Common myeloid progenitor, CD34-positive (primary cell): ENCODE measurements around the gene EXTL2.
A peak's percentile ranks its signal among the peaks of the same experiment; 100 is the strongest.

Experiments used
- CTCF ChIA-PET: fragments of 350-600 bp; sonication (Branson Sonifier 250); formaldehyde crosslinking; loops from one replicate; lab custom pipeline; 2021; ENCODE audit warnings: antibody characterized with exemption; lab: Charles Lee
- POLR2A ChIA-PET: fragments of 350-600 bp; sonication (Branson Sonifier 250); formaldehyde crosslinking; loops from one replicate; lab custom pipeline; 2021; ENCODE audit warnings: antibody characterized with exemption; lab: Charles Lee
- DNase-seq, 3 donors: peaks; one replicate each; pipeline versions ENCODE4 v3.0.0 to v3.0.0-alpha.2; 2013
- H3K27ac ChIP-seq, 2 experiments: 1 replicate in 1 of 2; 2 replicates in 1 of 2; pipeline ENCODE4 v1.7.0; 2013; ENCODE audit warnings: inconsistent platforms in 2 of 2, low read length in 2 of 2, mild to moderate bottlenecking in 2 of 2, low read depth in 1 of 2, moderate library complexity in 1 of 2; ENCODE audit not compliant: severe bottlenecking in 2 of 2, insufficient read depth in 1 of 2, poor library complexity in 1 of 2
- H3K27me3 ChIP-seq, 5 experiments: replicated peaks in 2 of 5; 1 replicate in 3 of 5; 2 replicates in 2 of 5; pipeline versions ENCODE4 v1.6.1 to v1.7.0; 2013; ENCODE audit warnings: low read length in 4 of 5, mild to moderate bottlenecking in 2 of 5, moderate library complexity in 2 of 5, inconsistent platforms in 1 of 5; ENCODE audit not compliant: insufficient read depth in 5 of 5, control insufficient read depth in 4 of 5
- H3K36me3 ChIP-seq, 4 experiments: 1 replicate in 2 of 4; 2 replicates in 2 of 4; pipeline versions ENCODE4 v1.6.1 to v1.7.0; 2013; ENCODE audit warnings: low read length in 3 of 4, control low read depth in 1 of 4, mild to moderate bottlenecking in 1 of 4; ENCODE audit not compliant: control insufficient read depth in 4 of 4, insufficient read depth in 4 of 4
- H3K4me1 ChIP-seq, 4 experiments: 1 replicate in 3 of 4; 2 replicates in 1 of 4; pipeline versions ENCODE4 v1.6.1 to v1.7.1; 2013; ENCODE audit warnings: low read length in 3 of 4, mild to moderate bottlenecking in 3 of 4, control low read depth in 1 of 4, inconsistent platforms in 1 of 4, moderate library complexity in 1 of 4; ENCODE audit not compliant: control insufficient read depth in 4 of 4, insufficient read depth in 4 of 4; ENCODE audit errors: control extremely low read depth in 1 of 4
- H3K4me3 ChIP-seq, 7 experiments: 1 replicate in 4 of 7; 2 replicates in 3 of 7; pipeline versions ENCODE4 v1.5.1 to v1.7.0; 2013; ENCODE audit warnings: mild to moderate bottlenecking in 7 of 7, low read length in 6 of 7, moderate library complexity in 6 of 7, inconsistent platforms in 2 of 7, low read depth in 2 of 7, control low read depth in 1 of 7; ENCODE audit not compliant: insufficient read depth in 4 of 7, control insufficient read depth in 1 of 7; ENCODE audit errors: extremely low read depth in 1 of 7
- H3K9me3 ChIP-seq, 5 experiments: 1 replicate in 4 of 5; 2 replicates in 1 of 5; pipeline versions ENCODE4 v1.6.1 to v1.7.1; 2013; ENCODE audit warnings: low read length in 4 of 5, mild to moderate bottlenecking in 2 of 5, inconsistent platforms in 1 of 5, low read depth in 1 of 5, moderate library complexity in 1 of 5; ENCODE audit not compliant: control insufficient read depth in 4 of 5, insufficient read depth in 2 of 5; ENCODE audit errors: control extremely low read depth in 1 of 5
- WGBS: methylation state at CpG from one replicate; pipeline ENCODE4 v1.1.5; 2013; ENCODE audit not compliant: insufficient coverage; 5-methylcytosine and 5-hydroxymethylcytosine counted together

The EXTL2 gene

DNA sequence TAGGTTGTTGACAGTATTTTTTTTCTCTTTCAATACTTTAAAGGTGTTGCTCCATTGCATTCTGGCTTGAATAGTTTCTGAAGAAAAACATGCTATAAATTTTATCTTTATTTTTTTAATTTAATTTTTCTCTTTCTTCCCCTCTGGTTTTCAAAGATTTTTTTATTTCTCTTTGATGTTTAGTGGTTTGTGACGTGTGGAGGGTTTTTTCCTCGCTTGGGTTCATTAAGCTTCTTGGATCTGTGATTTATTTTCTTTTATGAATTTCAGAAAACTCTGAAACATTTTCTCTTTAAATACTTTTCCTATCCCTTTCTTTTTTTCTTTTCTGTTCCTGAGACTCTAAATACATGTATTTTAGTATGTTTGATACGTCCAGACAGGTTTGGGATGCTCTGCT is 10.5 kb upstream of the EXTL2 start:
- WGBS = 100% methylated on average over 1 of the region's 3 CpGs
- ChIA-PET CTCF (interaction anchor here (0.8 to 1.5 kb wide), 2 partner anchors 13 to 382 kb away, joined by 3 read pairs; no protein-coding TSS in a partner anchor), POLR2A (no interaction called here)
- DNase-seq = no peak
- Histone ChIP-seq H3K27me3 (no peaks in the 10 kb centered on the region), H3K4me3 (no peak overlapping the region), H3K27ac (no peak overlapping the region), H3K9me3 (peaks cover 0 to 4% (median 0%) of the 10 kb centered on the region in 5 experiments), H3K4me1 (no peaks in the 10 kb centered on the region), H3K36me3 (peaks cover 20 to 55% (median 37%) of the 10 kb centered on the region in 4 experiments)

GRCh38 chr1:100904528-100904927 is 9.9 kb upstream of the EXTL2 start:
- DNase-seq = no peak
- 100% methylated on average over 1 of the region's 2 CpGs for WGBS
- peaks cover 0 to 4% (median 0%) of the 10 kb centered on the region in 5 experiments for H3K9me3 ChIP-seq
- CTCF ChIA-PET = interaction anchor here (0.6 to 0.8 kb wide), 2 partner anchors 13 to 39 kb away, joined by 3 read pairs; no protein-coding TSS in a partner anchor
- H3K27me3 ChIP-seq = no peaks in the 10 kb centered on the region
- H3K4me3 ChIP-seq = no peak overlapping the region
- POLR2A ChIA-PET = interaction anchor here (0.6 kb wide), 2 partner anchors 10 to 22 kb away, joined by 5 read pairs; partner anchors contain the start of gene EXTL2
- no peak overlapping the region for H3K27ac ChIP-seq
- no peaks in the 10 kb centered on the region for H3K4me1 ChIP-seq
- H3K36me3 ChIP-seq = peaks cover 22 to 55% (median 40%) of the 10 kb centered on the region in 4 experiments

- Histone ChIP-seq H3K27ac (no peak overlapping the region), H3K4me3 (no peak overlapping the region), H3K36me3 (peaks cover 22 to 52% (median 40%) of the 10 kb centered on the region in 4 experiments), H3K27me3 (no peaks in the 10 kb centered on the region), H3K4me1 (no peaks in the 10 kb centered on the region), H3K9me3 (peaks cover 0 to 4% (median 0%) of the 10 kb centered on the region in 5 experiments)
- DNase-seq = no peak
- WGBS = 100% methylated on average over 1 of the region's 1 CpG
- POLR2A ChIA-PET = interaction anchor here (0.6 kb wide), 2 partner anchors 9 to 21 kb away, joined by 5 read pairs; partner anchors contain the start of gene EXTL2
- CTCF ChIA-PET = interaction anchor here (0.6 kb wide), 1 partner anchor 38 kb away, joined by 3 read pairs; no protein-coding TSS in a partner anchor
Observed at GRCh38 chr1:100903777-100904176, 9.1 kb upstream of the EXTL2 start.

DNA sequence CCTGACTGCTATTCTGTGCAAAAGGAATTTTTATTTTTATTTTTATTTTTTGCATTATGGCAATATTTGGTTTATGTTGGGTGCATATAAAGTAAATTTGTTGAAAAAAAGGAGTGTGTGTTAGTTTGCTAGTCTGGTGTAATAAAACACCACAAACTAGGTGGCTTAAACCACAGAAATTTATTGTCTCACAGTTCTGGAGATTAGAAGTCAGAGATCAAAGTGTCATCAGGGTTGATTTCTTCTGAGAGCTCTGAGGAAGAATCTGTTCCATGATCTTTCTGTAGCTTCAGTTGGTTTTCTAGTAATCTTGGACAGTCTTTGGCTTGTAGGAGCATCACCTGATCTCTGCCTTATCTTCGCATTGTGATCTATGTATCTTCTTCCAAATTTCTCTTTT is 7.7 kb upstream of the EXTL2 start:
- CTCF ChIA-PET = no interaction called here
- Histone ChIP-seq H3K36me3 (peaks cover 22 to 40% (median 32%) of the 10 kb centered on the region in 4 experiments), H3K9me3 (peaks cover 0 to 4% (median 0%) of the 10 kb centered on the region in 5 experiments), H3K27ac (no peak overlapping the region), H3K27me3 (no peaks in the 10 kb centered on the region), H3K4me3 (no peak overlapping the region), H3K4me1 (peaks cover 0 to 6% (median 3%) of the 10 kb centered on the region in 4 experiments)
- POLR2A ChIA-PET = no interaction called here
- DNase-seq = no peak
- WGBS = no CpG with 5 or more reads among the region's 1 CpG

DNA sequence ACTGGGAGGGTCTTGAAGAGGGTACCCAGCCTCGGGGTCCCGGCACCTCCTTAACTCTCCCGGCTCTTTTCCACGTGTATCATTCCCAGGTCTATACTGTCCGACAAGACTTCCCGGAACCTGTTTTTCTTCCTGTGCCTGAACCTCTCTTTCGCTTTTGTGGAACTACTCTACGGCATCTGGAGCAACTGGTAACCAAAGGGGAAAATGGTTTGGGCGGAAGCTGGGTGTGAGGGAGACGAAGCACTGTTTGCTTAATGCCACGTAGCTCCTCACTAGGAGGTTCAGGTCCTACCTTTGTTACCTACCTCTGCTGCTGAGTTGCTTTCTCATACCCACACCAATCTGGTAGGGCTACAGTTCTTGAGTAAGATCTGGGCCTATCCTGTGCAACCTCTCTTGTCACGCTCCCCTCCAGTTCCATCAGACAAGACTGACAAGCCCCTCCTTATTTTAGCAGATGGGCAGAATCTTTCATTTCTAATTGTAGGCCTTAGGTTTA is 1.9 kb upstream of the EXTL2 start:
- Histone ChIP-seq H3K9me3 (no peaks in the 10 kb centered on the region), H3K27me3 (no peaks in the 10 kb centered on the region), H3K36me3 (peaks cover 5 to 14% (median 10%) of the 10 kb centered on the region in 4 experiments), H3K4me3 (peak overlapping the region; percentile 77 to 99 (median 94)), H3K27ac (peak overlapping the region; percentile 90 to 96), H3K4me1 (peaks cover 3 to 43% (median 29%) of the 10 kb centered on the region in 4 experiments)
- peak; percentile 67 to 92 (median 87) for DNase-seq
- POLR2A ChIA-PET = interaction anchor here (0.9 kb wide), 1 partner anchor 859 kb away, joined by 3 read pairs; no protein-coding TSS in a partner anchor
- CTCF ChIA-PET = interaction anchor here (0.6 kb wide), 1 partner anchor 437 kb away, joined by 3 read pairs; no protein-coding TSS in a partner anchor
- WGBS = 2% methylated on average over 7 of the region's 12 CpGs

- H3K4me1 ChIP-seq = peaks cover 3 to 43% (median 29%) of the 10 kb centered on the region in 4 experiments
- peaks cover 0 to under 1% (median 0%) of the 10 kb centered on the region in 5 experiments for H3K9me3 ChIP-seq
- no peaks in the 10 kb centered on the region for H3K27me3 ChIP-seq
- peaks cover 3 to 12% (median 10%) of the 10 kb centered on the region in 4 experiments for H3K36me3 ChIP-seq
- peak; percentile 86 to 90 (median 89) for DNase-seq
- ChIA-PET POLR2A (interaction anchor here (0.7 to 1.4 kb wide), 3 partner anchors 10 to 858 kb away, joined by 3 to 6 read pairs (median 4); no protein-coding TSS in a partner anchor), CTCF (interaction anchor here (1.4 to 1.7 kb wide), 3 partner anchors 10 to 544 kb away, joined by 3 to 7 read pairs (median 6); partner anchors contain the start of gene CDC14A)
- WGBS = under 1% methylated on average over 41 of the region's 62 CpGs
- H3K4me3 ChIP-seq = peak within 1 kb of the TSS; percentile 77 to 99 (median 94)
- H3K27ac ChIP-seq = peak within 1 kb of the TSS; percentile 90 to 96
Observed at GRCh38 chr1:100895540-100896480, 1.2 kb upstream of the EXTL2 start, which contains the start of gene SLC30A7. Gene SLC30A7 (plus strand): TSS chr1:100896090. CDS start chr1:100896263, 173 bp downstream.
